HepG2 (cell line): ENCODE measurements around the gene TRNP1. TPM values are rescaled to one million over a fixed set of nuclear protein-coding genes. Genes with fewer than 3 reads are reported as not detected.

Source experiments
- ATAC-seq: fragments of 200-7000 bp; cut with Tn5 transposase; 3 replicates; pipeline ENCODE4 v1.9.1; 2020; ENCODE audit warnings: mild to moderate bottlenecking, moderate library complexity
- BruUV-seq: library from RNA; stranded (reverse); fragments of 400-500 nt; replicated peaks from 2 replicates; lab custom pipeline; 2021; lab: Mats Ljungman, UMichigan
- CTCF ChIA-PET: fragments of 300-600 bp; formaldehyde crosslinking; extraction: SDS; loops from one replicate; lab custom pipeline; 2021; ENCODE audit warnings: low total read pairs, inconsistent platforms, low intra/inter-chr PET ratio; lab: Yijun Ruan, JAX
- POLR2A ChIA-PET: fragments of 350-600 bp; sonication (Branson Sonifier 250); formaldehyde crosslinking; loops from one replicate; lab custom pipeline; 2020; ENCODE audit warnings: antibody characterized with exemption, inconsistent platforms; lab: Yijun Ruan, JAX
- DNase-seq: peaks from one replicate; pipeline ENCODE4 v3.0.0-alpha.2; 2015; ENCODE audit warnings: low spot score
- FAIRE-seq: peaks from 3 replicates; lab custom pipeline; 2011; peaks lifted over from hg19 to GRCh38; lab: Jason Lieb, UNC
- H2AFZ ChIP-seq: one replicate; pipeline ENCODE4 v1.6.1; 2011; ENCODE audit warnings: low read length, inconsistent platforms
- H3K27ac ChIP-seq: fragments of 300-600 bp; 3 replicates; pipeline ENCODE4 v1.8.0; 2011; ENCODE audit warnings: mixed run types, mild to moderate bottlenecking, mixed read lengths, low read length, inconsistent platforms; ENCODE audit not compliant: insufficient read depth; ENCODE audit errors: extremely low read length
- H3K27me3 ChIP-seq, 2 experiments: fragments of 200-600 bp in 1 of 2; 2 replicates in 1 of 2; 3 replicates in 1 of 2; pipeline versions ENCODE4 v1.6.0 to v1.8.0; 2011; ENCODE audit warnings: low read length in 2 of 2, mild to moderate bottlenecking in 2 of 2, moderate library complexity in 2 of 2, inconsistent platforms in 1 of 2; ENCODE audit not compliant: insufficient read depth in 2 of 2, control insufficient read depth in 1 of 2
- H3K36me3 ChIP-seq, 2 experiments: fragments of 200-600 bp in 1 of 2; replicated peaks in 1 of 2; 2 replicates in 1 of 2; 3 replicates in 1 of 2; pipeline versions ENCODE4 v1.5.1 to v1.8.0; 2011; ENCODE audit warnings: low read length in 2 of 2, inconsistent platforms in 1 of 2; ENCODE audit not compliant: insufficient read depth in 2 of 2, control insufficient read depth in 1 of 2
- H3K4me1 ChIP-seq: 2 replicates; pipeline ENCODE4 v1.5.1; 2012; ENCODE audit warnings: low read length, inconsistent platforms; ENCODE audit not compliant: insufficient read depth
- H3K4me2 ChIP-seq: 2 replicates; pipeline ENCODE4 v1.6.0; 2011; ENCODE audit warnings: low read depth, low read length, inconsistent platforms
- H3K4me3 ChIP-seq, 3 experiments: fragments of 200-600 bp in 1 of 3; sonication (generic), shearing (Covaris generic) in 1 of 3; replicated peaks in 1 of 3; 2 replicates each; pipeline ENCODE4 v1.5.1; 2011 to 2016; ENCODE audit warnings: low read length in 3 of 3, inconsistent platforms in 2 of 3, low read depth in 2 of 3, mild to moderate bottlenecking in 2 of 3, control low read depth in 1 of 3, mixed read lengths in 1 of 3; ENCODE audit not compliant: insufficient read depth in 1 of 3
- H3K79me2 ChIP-seq: one replicate; pipeline ENCODE4 v1.6.1; 2011; ENCODE audit warnings: low read length, inconsistent platforms; ENCODE audit not compliant: insufficient read depth
- H3K9ac ChIP-seq: 2 replicates; pipeline ENCODE4 v1.6.0; 2011; ENCODE audit warnings: mild to moderate bottlenecking, low read depth, low read length, inconsistent platforms; ENCODE audit not compliant: insufficient read depth
- H3K9me3 ChIP-seq: 2 replicates; pipeline ENCODE4 v1.5.1; 2012; ENCODE audit warnings: mild to moderate bottlenecking, low read length
- H4K20me1 ChIP-seq: 2 replicates; pipeline ENCODE4 v1.6.0; 2011; ENCODE audit warnings: inconsistent platforms, mild to moderate bottlenecking, low read length, moderate library complexity; ENCODE audit not compliant: insufficient read depth
- CHD4 ChIP-seq: fragments of 200-600 bp; sonication (generic); IDR thresholded peaks from 2 replicates; pipeline ENCODE4 v1.7.0; 2017; ENCODE audit warnings: mild to moderate bottlenecking, low read length, borderline replicate concordance
- E2F2 ChIP-seq: sonication (generic); formaldehyde crosslinking; IDR thresholded peaks from 2 replicates; pipeline ENCODE4 v1.4.0; 2020; ENCODE audit warnings: missing genetic modification reagents, borderline replicate concordance
- FOXO4 ChIP-seq: sonication (generic); formaldehyde crosslinking; conservative IDR thresholded peaks from 2 replicates; pipeline ENCODE4 v1.8.1; 2023; ENCODE audit warnings: missing genetic modification reagents
- HOXA9 ChIP-seq: sonication (generic); formaldehyde crosslinking; IDR thresholded peaks from 2 replicates; pipeline ENCODE4 v1.8.1; 2022; ENCODE audit warnings: missing genetic modification reagents, mild to moderate bottlenecking, moderate library complexity, borderline replicate concordance
- RBFOX2 ChIP-seq: fragments of 200-400 bp; formaldehyde crosslinking; IDR thresholded peaks from 2 replicates; pipeline ENCODE4 v1.6.1; 2017; ENCODE audit warnings: low read depth, mild to moderate bottlenecking, low read length
- THAP7 ChIP-seq: sonication (generic); formaldehyde crosslinking; IDR thresholded peaks from 2 replicates; pipeline ENCODE4 v1.8.1; 2023; ENCODE audit warnings: mild to moderate bottlenecking, missing genetic modification reagents
- TSC22D2 ChIP-seq: sonication (generic); formaldehyde crosslinking; IDR thresholded peaks from 2 replicates; pipeline ENCODE4 v1.5.1; 2020; ENCODE audit warnings: missing genetic modification reagents, mild to moderate bottlenecking, borderline replicate concordance
- YY1 ChIP-seq: IDR thresholded peaks from 2 replicates; pipeline ENCODE4 v1.6.1; 2011; ENCODE audit warnings: low read length, low read depth, moderate library complexity, mild to moderate bottlenecking; ENCODE audit not compliant: insufficient read depth, insufficient replicate concordance
- ZNF597 ChIP-seq: sonication (generic); formaldehyde crosslinking; IDR thresholded peaks from 2 replicates; pipeline ENCODE4 v1.5.0; 2020; ENCODE audit warnings: missing genetic modification reagents
- ZNF749 ChIP-seq: sonication (generic); formaldehyde crosslinking; IDR thresholded peaks from 2 replicates; pipeline ENCODE4 v1.8.0; 2022; ENCODE audit warnings: mild to moderate bottlenecking, missing genetic modification reagents, moderate library complexity, borderline replicate concordance
- WGBS: methylation state at CpG from one replicate; pipeline ENCODE4 v1.1.6; 2017; ENCODE audit warnings: low lambda C conversion rate; 5-methylcytosine and 5-hydroxymethylcytosine counted together
- in situ Hi-C: cut with HindIII; loops from 2 replicates; pipeline ENCODE4 v1.10.0; 2017; ENCODE audit warnings: low pct_unique_long_range_greater_than_20kb; ENCODE audit not compliant: extremely low pct_ligation_motif_present
- intact Hi-C: fragments of 100-400 bp; cut with micrococcal nuclease; formaldehyde crosslinking; loops from one replicate; pipeline ENCODE4 v1.10.0; 2022; ENCODE audit not compliant: unreplicated experiment
- polyA plus RNA-seq, 8 experiments: library from polyadenylated mRNA; depleted of rRNA in 3 of 8; stranded (reverse) in 7 of 8; unstranded in 1 of 8; fragments of >200 nt; fragmentation: Illumina TruSeq in 4 of 8; extraction: Trizol in 4 of 8; gene quantifications; 2 replicates each; pipeline versions ENCODE4 v1.2.1 to v1.2.3, GENCODE V29; 2011 to 2016; ENCODE audit warnings: low read depth in 4 of 8, missing spikeins in 1 of 8, mixed read lengths in 1 of 8; ENCODE audit not compliant: insufficient read depth in 1 of 8
- total RNA-seq, 5 experiments: library from RNA; depleted of rRNA; stranded (reverse); fragments of >200 nt; fragmentation: Illumina TruSeq; extraction: Trizol; gene quantifications; 2 replicates each; pipeline ENCODE4 v1.2.3, GENCODE V29; 2016; ENCODE audit warnings: low read depth in 1 of 5

TRNP1 gene
- total and polyA plus RNA-seq, 2 of the 13 experiments (the other 11 are each of a cell fraction or from before 2014, with no cell fraction given), result 42.0 to 158 TPM

- CTCF ChIA-PET, result no interaction called here
- no peak overlapping the region for H3K27ac ChIP-seq
- no peak for DNase-seq
- H3K9ac ChIP-seq, result no peak overlapping the region
- POLR2A ChIA-PET, result no interaction called here
- H3K79me2 ChIP-seq, result no peaks in the 10 kb centered on the region
- H3K4me1 ChIP-seq, result peaks cover 5% of the 10 kb centered on the region
- no peak for FAIRE-seq
- WGBS, result 41% methylated on average over 4 of the region's 4 CpGs
- no peak for ATAC-seq
- no peak for TF ChIP-seq HOXA9
- no peak for TF ChIP-seq THAP7
- no peak for TF ChIP-seq CHD4
- TF ChIP-seq FOXO4 (CRISPR knock-in tag), result no peak
- TF ChIP-seq ZNF749 (CRISPR knock-in tag), result no peak
- TF ChIP-seq TSC22D2 (CRISPR knock-in tag), result no peak
- TF ChIP-seq ZNF597 (CRISPR knock-in tag), result no peak
- no peak for TF ChIP-seq YY1
- no peak for TF ChIP-seq RBFOX2
- TF ChIP-seq E2F2 (CRISPR knock-in tag), result no peak
- H3K36me3 ChIP-seq, result no peaks in the 10 kb centered on the region
- intact Hi-C loops (no loop called here), in situ Hi-C loops (no loop called here)
- peaks cover 1 to 15% of the 10 kb centered on the region in 2 experiments; a peak in 3 of 5 replicates for H3K27me3 ChIP-seq
- H3K4me3 ChIP-seq, result no peak overlapping the region
- no peak overlapping the region for H2AFZ ChIP-seq
- no peaks in the 10 kb centered on the region for H3K9me3 ChIP-seq
- no peak overlapping the region for H3K4me2 ChIP-seq
- no peaks in the 10 kb centered on the region for H4K20me1 ChIP-seq
- BruUV-seq, result no TSS peak
These were observed 23.7 kb downstream of the TRNP1 start for GRCh38 chr1:27017207-27017606.
